ENCODE data around the gene ATP5F1E. TPM values are rescaled to one million over a fixed set of nuclear protein-coding genes. Genes with fewer than 3 reads are reported as not detected.

Gene ATP5F1E
- total RNA-seq, 1 donor from 2014 or later: 17.1 TPM

DNA sequence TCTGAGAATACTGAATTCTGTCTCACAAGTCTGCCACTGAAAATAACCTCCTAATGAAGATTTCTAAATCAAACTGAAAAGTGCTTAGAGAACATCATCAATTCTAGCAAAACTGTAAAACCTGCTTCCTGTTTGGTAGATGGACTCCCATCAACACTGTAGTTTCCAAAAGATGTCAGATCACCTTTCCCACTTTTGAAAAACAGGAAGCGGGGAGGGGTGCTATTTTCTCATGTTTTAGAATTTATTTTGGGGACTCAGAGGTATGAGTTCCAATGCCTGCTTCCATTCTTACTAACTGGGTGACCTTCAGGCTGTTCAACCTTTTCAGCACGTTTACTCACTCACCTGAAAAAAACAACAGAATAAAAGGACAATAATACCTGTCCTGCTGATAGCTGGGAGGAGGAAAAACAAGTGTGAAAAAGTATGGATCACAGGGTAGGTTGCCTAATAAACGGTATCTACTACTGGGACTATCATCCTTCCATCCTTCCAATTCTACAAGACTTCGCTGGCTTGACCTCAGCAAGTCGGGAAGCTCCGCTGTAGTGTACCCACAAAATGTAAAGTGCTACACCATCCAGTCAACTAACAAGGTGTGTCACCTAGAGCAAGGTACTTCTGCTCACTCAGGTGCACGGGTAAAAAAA lies 1.1 kb downstream of the ATP5F1E start:
- H3K4me3 ChIP-seq (ENCODE audit: low read depth, low read length): peak overlapping the region; percentile 89
- DNase-seq (ENCODE audit: low read depth) (no peak), FAIRE-seq (no peak)
- no peaks in the 10 kb centered on the region for H3K27me3 ChIP-seq (ENCODE audit: control insufficient read depth, insufficient read depth, low read length)
- H3K36me3 ChIP-seq (ENCODE audit: control insufficient read depth, insufficient read depth, low read length): peaks cover 9% of the 10 kb centered on the region
- TF ChIP-seq, protein P1, sequence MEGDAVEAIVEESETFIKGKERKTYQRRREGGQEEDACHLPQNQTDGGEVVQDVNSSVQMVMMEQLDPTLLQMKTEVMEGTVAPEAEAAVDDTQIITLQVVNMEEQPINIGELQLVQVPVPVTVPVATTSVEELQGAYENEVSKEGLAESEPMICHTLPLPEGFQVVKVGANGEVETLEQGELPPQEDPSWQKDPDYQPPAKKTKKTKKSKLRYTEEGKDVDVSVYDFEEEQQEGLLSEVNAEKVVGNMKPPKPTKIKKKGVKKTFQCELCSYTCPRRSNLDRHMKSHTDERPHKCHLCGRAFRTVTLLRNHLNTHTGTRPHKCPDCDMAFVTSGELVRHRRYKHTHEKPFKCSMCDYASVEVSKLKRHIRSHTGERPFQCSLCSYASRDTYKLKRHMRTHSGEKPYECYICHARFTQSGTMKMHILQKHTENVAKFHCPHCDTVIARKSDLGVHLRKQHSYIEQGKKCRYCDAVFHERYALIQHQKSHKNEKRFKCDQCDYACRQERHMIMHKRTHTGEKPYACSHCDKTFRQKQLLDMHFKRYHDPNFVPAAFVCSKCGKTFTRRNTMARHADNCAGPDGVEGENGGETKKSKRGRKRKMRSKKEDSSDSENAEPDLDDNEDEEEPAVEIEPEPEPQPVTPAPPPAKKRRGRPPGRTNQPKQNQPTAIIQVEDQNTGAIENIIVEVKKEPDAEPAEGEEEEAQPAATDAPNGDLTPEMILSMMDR (IDR thresholded peaks at IDR 0.05; ENCODE audit: insufficient read depth, low read length, severe bottlenecking): no peak

DNA sequence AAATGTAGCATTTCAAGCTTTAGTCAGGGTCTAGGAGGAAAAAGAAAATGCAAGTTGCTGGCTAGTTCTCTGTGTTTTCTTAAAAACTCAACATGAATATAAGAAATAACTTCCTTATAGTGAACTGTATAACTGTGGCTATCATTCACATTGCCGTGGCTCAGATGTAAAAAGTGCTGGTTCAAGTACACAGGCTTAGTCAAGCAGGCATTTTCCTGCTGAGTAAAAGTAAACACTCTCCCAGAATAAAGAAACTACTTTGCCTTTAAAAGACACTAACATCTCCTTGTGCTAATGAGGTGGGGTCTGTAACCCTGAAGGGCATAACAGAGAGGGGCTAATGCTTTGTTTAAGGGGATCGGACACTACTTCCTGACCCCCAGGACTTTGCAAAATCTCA lies 3.3 kb downstream of the ATP5F1E start:
- Histone ChIP-seq H3K27me3 (ENCODE audit: control insufficient read depth, insufficient read depth, low read length) (no peaks in the 10 kb centered on the region), H3K4me3 (ENCODE audit: low read depth, low read length) (peak overlapping the region; percentile 25), H3K36me3 (ENCODE audit: control insufficient read depth, insufficient read depth, low read length) (peaks cover 12% of the 10 kb centered on the region)
- TF ChIP-seq, protein P1 (IDR thresholded peaks at IDR 0.05; ENCODE audit: insufficient read depth, low read length, severe bottlenecking): no peak
- FAIRE-seq (no peak), DNase-seq (ENCODE audit: low read depth) (peak; percentile 50)

DNA sequence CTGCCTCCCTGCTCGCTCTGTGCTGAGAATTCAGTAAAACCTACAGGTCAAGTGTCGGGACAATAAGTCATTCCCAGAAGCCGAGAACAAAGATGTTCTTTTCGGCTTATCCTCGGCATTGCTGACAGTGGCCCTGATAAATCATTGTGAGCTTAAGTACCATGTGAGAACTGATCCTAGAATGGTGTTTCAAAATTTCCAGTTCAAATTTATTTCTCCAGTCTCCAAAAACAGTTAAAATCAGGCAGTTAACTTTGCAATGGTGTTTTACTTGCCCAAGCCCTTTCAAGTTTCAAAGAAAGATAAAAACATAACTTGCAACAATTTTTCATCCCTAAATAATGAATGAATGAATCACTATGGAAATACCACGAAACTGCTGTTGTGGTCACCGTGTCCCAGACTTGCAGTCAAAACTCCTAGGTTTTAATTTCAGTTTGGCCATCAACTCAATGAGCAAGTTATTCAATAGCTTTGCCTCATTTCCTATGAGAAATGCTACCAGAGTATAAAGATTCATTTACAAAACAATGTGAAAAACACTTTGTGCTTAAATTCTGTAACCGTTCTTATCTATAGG lies 4.3 kb downstream of the ATP5F1E start:
- FAIRE-seq (no peak), DNase-seq (ENCODE audit: low read depth) (no peak)
- no peak overlapping the region for H3K4me3 ChIP-seq (ENCODE audit: low read depth, low read length)
- TF ChIP-seq, protein P1 (IDR thresholded peaks at IDR 0.05; ENCODE audit: insufficient read depth, low read length, severe bottlenecking): no peak
- H3K27me3 ChIP-seq (ENCODE audit: control insufficient read depth, insufficient read depth, low read length): no peaks in the 10 kb centered on the region
- peaks cover 18% of the 10 kb centered on the region for H3K36me3 ChIP-seq (ENCODE audit: control insufficient read depth, insufficient read depth, low read length)

DNA sequence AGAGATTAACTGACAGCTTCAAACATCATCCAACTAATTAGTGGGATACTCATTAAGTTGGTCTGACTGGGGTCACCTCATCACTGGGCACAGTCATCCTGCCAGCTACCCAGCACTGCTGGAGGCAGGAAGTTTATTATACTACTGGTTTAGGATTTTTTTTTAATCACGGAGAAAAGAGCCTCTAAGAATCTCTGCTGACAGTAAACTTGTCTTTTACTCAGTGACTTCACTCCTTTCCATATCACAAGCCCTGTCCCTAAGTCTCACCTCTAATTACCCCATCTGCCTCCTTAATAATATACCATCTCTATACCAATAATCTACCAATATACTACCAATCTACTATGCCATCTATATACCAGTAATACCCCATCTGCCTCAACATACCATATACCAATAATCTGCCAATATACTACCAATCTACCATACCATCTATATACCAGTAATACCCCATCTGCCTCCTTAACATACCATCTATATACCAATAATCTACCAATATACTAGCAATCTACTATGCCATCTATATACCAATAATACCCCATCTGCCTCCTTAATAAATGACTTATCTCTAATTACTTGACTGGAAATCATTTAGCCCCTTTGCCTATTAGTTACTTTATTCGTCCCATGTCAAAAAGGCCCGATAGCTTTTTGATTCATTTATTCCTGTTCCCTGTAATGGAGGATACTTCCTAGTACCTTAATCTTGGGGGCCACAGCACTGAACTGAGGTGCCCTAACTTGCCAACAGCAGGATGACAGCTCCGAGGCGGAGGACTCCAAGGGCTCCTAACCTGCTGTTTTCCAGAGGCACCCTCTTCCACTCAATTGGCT lies 5.0 kb downstream of the ATP5F1E start:
- FAIRE-seq: no peak
- TF ChIP-seq, protein P1 (IDR thresholded peaks at IDR 0.05; ENCODE audit: insufficient read depth, low read length, severe bottlenecking): no peak

DNA sequence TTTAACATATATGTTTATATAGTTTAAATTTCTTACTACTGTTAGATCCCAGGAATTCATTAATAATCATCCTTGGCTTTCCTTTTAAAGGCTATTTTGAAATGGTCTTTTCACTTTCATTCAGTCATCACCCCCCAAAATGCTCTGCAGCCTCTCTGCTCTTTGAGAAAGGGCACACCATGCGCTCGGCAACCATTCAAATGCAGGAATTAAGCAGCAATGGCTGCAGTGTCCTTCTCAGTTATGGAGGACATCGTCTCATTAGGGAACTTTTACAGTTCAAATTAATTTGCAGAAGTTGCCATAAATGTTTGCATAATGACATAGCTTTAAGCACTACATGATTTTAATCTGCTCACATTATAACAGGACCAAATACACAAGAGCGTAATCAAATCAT lies 6.6 kb downstream of the ATP5F1E start:
- H3K4me3 ChIP-seq (ENCODE audit: low read depth, low read length): no peak overlapping the region
- no peaks in the 10 kb centered on the region for H3K27me3 ChIP-seq (ENCODE audit: control insufficient read depth, insufficient read depth, low read length)
- DNase-seq (ENCODE audit: low read depth) (no peak), FAIRE-seq (no peak)
- TF ChIP-seq, protein P1 (IDR thresholded peaks at IDR 0.05; ENCODE audit: insufficient read depth, low read length, severe bottlenecking): no peak
- peaks cover 19% of the 10 kb centered on the region for H3K36me3 ChIP-seq (ENCODE audit: control insufficient read depth, insufficient read depth, low read length)

More for the DNA sequence above, 5.0 kb downstream of the ATP5F1E start:
- H3K36me3 ChIP-seq (ENCODE audit: control insufficient read depth, insufficient read depth, low read length): peaks cover 19% of the 10 kb centered on the region
- H3K4me3 ChIP-seq (ENCODE audit: low read depth, low read length): no peak overlapping the region
- DNase-seq (ENCODE audit: low read depth): no peak
- no peaks in the 10 kb centered on the region for H3K27me3 ChIP-seq (ENCODE audit: control insufficient read depth, insufficient read depth, low read length)
